Measurements from ENCODE around the gene UGT1A3.

UGT1A3 gene

DNA sequence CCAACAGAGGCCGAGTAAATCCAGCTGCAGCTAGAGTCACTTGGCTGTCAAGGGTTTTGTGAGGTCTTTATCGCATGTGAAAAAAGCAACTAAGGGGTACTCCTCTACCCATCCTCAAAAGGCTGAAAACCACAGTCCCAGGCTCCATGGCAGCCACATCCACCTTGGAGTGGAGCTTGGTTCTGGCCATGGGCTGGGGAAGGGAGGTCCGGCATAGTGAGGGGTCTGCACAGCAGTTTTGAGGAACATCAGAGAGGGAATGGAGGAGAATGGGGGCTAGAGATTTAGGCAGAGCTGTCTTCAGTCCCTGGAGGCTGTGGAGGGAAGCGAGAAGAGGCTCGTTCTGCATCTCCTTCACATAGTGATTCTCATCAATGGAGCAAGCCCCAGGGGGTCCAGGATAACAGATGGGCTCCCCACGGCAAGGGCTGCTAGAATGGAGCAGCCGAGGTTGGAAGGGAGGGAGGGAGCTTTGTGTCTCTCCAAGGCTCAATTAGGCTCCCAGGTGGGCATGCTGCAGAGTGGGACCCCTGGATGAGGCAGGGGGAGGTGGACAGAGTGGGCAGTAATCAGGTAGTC lies 70.3 kb downstream of the UGT1A3 start:
- no peak for DNase-seq

- DNase-seq = no peak
Observed at GRCh38 chr2:233799716-233800115, 70.9 kb downstream of the UGT1A3 start.

GRCh38 chr2:233800208-233800607 lies 71.4 kb downstream of the UGT1A3 start:
- DNase-seq = no peak

DNA sequence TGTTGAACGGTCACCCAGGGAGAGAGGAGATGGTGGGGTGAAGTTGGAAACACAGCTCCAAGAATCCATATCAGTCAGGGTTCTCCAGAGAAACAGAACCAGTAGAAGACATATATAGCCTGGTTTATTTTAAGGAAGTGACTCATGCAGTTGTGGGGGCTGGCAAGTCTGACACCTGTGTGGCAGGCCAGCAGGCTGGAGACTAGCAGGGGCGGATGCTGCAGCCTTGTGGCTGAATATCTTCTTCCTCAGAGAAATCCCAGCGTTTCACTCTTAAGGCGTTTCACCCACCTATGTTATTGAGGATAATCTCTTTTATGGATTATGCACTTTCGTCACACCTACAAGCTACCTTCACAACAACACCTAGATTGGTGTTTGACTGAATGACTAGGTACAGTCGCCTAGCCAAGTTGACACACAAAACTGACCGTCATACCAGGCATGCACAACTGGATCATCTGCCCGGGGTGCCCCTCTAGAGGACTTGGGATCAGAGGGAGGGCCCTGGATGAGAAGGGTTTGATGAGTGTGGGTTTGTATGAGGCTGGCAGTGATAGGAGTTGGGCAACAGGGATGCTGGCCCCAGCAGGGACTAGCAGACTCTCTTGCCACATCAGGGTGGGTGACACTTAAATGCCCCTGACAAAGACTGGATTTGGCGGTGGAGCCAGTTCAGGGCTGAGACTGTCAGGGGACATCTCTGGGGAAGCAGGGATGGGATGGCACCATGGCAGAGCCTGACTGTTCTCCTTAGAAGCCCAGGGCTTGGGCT lies 72.7 kb downstream of the UGT1A3 start:
- DNase-seq = no peak

DNA sequence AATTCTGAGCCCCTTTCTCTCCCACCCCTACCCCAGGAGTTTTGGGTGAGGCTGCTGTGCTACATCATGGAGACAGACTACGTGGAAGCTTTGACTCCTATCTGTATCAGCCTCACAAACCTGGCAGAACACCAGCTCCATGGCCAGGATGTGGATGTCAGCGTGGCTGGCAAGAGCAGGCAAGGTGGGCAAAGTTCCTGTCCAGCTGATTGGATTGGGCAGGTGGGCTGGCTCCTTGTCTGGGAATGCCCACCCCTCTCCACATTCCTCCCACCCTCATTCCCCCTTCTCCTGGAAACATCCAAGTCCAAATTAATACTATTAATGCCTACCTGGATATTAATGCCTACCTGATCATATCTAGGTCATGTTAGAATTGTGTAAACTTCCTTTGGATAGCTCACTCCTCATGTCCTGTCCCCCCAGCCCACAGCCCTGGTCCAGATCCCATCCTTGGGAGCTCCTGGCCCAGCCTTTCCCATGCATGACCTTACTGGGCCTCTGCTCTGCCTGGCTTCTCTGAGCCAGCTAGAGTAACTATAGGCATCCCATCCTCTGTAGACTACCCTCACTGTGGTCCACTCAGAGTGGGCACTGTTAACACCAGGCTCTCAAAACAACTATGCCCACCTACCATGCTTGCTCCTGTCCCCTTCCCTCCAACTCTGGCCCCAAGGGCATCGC lies 73.4 kb downstream of the UGT1A3 start:
- no peak for DNase-seq

- no peak for DNase-seq
Observed at GRCh38 chr2:233803292-233803911, 74.6 kb downstream of the UGT1A3 start.

DNA sequence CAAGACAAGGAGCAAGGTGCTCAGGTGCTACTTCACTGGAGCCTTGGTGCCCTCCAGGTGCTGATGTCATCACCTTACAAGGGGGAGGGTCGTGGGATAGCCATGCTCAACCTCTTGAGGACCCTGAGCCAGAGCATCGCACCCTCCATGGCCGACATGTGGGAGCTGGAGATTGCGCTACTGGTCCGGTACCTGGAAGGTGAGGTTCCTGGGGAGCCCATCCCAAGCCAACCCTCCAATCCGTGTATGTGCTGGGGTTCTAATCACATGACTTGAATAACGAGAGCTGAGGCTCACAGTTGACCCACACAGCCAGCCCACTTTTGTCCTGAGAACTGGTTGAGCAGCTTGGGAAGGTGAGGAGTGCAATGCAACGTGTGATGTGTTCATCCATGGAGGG lies 75.2 kb downstream of the UGT1A3 start:
- no peak for DNase-seq

- DNase-seq = no peak
Observed at GRCh38 chr2:233807215-233807865, 78.5 kb downstream of the UGT1A3 start.

DNA sequence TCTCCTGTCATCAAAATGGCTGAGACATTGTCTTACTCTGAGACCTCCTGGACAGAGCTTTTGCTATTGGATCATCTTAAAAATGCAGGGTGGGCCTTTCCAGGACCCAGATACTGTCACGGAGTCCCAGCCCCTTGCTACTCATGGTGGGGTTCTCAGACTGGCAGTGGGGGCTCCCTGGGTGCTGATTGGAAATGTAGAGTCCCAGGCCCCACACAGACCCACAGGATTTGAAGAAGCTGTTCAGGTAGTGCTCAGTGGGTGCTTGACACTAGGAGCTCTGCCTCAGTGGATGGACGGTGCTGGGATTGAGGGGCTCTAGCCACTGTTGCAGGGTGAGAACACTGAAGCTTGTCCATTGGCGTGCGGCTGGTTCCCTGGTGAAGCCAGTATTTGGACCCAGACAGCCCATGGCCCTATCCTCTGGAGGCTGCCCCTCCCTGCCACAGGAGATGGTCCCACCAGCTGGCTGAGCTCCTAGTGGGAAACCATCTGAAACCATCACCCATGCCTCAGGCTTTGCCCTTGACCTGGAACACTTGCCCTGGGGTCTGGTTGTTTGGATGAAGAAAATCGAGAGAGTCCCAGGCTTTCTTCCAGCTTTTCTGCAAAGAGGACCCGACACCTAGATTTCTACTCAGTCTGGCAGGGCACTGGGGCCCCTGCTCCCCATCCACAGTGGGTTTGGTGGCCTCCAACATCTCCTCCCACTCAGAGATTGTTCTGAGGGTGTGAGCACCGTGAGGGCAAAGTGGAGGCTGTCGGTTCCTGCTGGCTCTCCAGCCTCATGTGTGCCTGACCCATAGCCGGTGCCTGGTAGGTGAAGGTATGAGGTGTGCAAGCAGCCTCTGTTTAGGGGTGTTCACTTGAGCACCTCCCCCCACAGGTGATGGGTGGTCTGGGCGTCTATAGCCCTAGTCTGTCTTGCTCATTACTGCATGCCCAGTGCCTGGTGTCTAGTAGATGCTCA lies 79.4 kb downstream of the UGT1A3 start:
- no peak for DNase-seq

DNA sequence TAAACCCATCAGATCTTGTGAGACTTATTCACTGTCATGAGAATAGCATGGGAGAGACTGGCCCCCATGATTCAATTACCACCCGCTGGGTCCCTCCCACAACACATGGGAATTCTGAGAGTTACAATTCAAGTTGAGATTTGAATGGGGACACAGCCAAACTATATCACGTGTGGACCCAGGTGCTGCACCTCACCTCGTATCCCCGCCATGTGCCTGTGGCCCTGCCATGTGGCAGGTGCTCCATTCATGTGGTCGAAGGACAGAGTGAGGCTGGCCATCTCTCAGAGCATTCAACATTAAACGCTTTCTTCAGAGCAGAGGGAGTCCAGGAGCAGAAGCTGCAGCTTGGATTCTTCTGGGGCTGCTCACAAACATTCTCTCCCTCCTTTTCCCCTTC lies 81.5 kb downstream of the UGT1A3 start:
- DNase-seq = no peak

GRCh38 chr2:233811087-233811486 lies 82.2 kb downstream of the UGT1A3 start:
- no peak for DNase-seq

GRCh38 chr2:233811732-233812131 lies 82.9 kb downstream of the UGT1A3 start:
- no peak for DNase-seq

DNA sequence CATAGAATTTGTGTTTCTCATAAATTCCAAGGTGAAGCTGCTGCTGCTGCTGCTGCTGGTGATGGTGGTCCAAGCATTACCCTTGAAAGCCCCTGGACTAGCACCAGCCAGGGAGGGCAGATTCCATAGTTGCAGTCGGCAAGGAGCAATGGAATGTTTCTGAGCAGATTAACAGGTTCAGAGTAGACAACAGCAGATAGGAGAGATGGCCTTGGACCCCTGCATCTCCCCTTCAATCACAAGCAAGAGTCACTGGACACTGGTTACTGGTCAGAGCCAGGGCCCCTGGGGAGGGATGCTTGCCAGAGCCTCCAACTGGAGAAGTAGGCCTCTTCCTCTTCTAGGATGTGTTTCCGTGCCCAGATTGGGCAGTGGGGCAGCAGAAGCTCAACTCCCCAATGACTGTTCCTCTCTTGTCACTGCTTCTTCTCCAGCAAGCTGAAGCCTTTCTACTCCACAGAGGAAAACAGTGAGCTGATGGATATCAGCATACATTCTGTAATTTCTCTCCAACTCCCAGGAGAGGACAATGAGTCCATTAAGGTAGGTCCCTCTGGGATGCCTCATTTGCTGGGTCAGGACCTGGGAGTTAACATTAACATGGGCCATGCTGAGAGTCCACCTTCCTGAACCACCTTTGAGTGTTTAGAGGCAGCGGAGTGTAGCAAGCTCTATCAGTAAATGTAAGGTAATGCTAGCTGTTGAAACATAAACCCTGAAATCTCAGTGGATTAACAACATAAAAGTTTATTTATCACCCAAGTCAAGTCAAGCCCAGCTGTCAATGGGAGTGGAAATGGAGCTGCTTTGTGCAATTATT lies 84.6 kb downstream of the UGT1A3 start:
- DNase-seq = no peak

DNA sequence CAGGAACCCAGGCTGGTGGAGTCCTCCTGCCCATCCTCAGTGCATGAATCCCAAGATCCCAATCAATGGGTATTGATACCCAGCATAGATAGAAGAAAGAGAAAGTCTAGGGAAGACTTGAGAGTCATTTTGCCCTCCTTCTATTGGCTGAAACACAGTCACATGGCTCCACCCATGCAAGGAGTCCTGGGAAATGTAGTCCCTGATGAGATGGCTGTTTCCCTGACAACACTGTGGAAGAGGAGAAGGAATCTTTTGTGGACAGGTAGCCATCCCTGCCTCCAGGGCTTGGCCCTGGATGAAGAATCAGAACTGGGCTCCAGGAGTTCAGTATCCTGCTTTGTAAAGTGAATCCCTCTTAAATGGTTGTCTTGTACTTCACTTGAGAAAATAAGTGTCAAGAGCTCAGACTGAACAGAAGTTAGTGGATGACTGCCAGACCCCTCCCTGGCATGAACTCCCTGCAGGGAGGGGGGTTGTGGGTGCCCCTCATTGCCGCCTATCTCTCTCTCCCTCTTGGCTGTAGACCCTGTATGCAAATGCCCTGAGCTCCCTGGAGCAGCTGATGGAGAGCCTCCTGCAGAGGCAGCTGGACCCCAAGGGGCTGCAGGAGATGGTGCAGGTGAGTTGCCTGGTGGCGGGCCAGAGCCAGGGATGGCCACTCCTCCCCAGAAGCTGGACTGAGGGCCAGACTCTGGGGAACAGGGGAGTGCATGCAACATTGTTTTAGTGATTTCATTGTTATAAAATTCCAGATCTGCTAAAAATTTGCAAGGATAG lies 85.4 kb downstream of the UGT1A3 start:
- no peak for DNase-seq

- no peak for DNase-seq
Observed at GRCh38 chr2:233815861-233816260, 87.0 kb downstream of the UGT1A3 start.

- no peak for DNase-seq
Observed at GRCh38 chr2:233816334-233816733, 87.5 kb downstream of the UGT1A3 start.

- DNase-seq = no peak
Observed at GRCh38 chr2:233816771-233817170, 87.9 kb downstream of the UGT1A3 start.

- no peak for DNase-seq
Observed at GRCh38 chr2:233817361-233817911, 88.6 kb downstream of the UGT1A3 start.

GRCh38 chr2:233817995-233818638 lies 89.3 kb downstream of the UGT1A3 start:
- DNase-seq = no peak
